Keratinocyte (primary cell): ENCODE measurements around the gene EPG5. TPM values are rescaled to one million over a fixed set of nuclear protein-coding genes. Genes with fewer than 3 reads are reported as not detected.

Experiments
- DNase-seq: peaks from one replicate; pipeline ENCODE4 v3.0.0-alpha.2; 2011; ENCODE audit warnings: low read depth, missing footprints, low spot score
- FAIRE-seq: peaks from 2 replicates; lab custom pipeline; 2011; peaks lifted over from hg19 to GRCh38; lab: Jason Lieb, UNC
- H2AFZ ChIP-seq: 2 replicates; pipeline ENCODE4 v1.6.0; 2012; ENCODE audit warnings: low read length, control low read depth, inconsistent platforms; ENCODE audit not compliant: control insufficient read depth
- H3K27ac ChIP-seq: 2 replicates; pipeline ENCODE4 v1.5.1; 2011; ENCODE audit warnings: low read length; ENCODE audit not compliant: control insufficient read depth, insufficient read depth
- H3K27me3 ChIP-seq: 3 replicates; pipeline ENCODE4 v1.6.0; 2011; ENCODE audit warnings: low read length; ENCODE audit not compliant: control insufficient read depth, insufficient read depth; ENCODE audit errors: extremely low read depth
- H3K36me3 ChIP-seq, 2 experiments: 2 replicates in 1 of 2; 3 replicates in 1 of 2; pipeline ENCODE4 v1.5.1; 2011; ENCODE audit warnings: low read length in 2 of 2, mild to moderate bottlenecking in 1 of 2; ENCODE audit not compliant: control insufficient read depth in 2 of 2, insufficient read depth in 2 of 2; ENCODE audit errors: extremely low read depth in 1 of 2
- H3K4me1 ChIP-seq: 3 replicates; pipeline ENCODE4 v1.5.1; 2011; ENCODE audit warnings: low read length; ENCODE audit not compliant: control insufficient read depth, insufficient read depth; ENCODE audit errors: extremely low read depth
- H3K4me2 ChIP-seq: 3 replicates; pipeline ENCODE4 v1.6.0; 2011; ENCODE audit warnings: low read depth, low read length; ENCODE audit not compliant: control insufficient read depth, insufficient read depth; ENCODE audit errors: extremely low read depth
- H3K4me3 ChIP-seq, 3 experiments: fragments of 200-600 bp in 1 of 3; sonication (generic) in 1 of 3; 2 replicates in 2 of 3; 3 replicates in 1 of 3; pipeline ENCODE4 v1.5.1; 2011 to 2016; ENCODE audit warnings: low read length in 3 of 3, mild to moderate bottlenecking in 3 of 3, control low read depth in 2 of 3, inconsistent platforms in 1 of 3, low read depth in 1 of 3, mixed read lengths in 1 of 3, mixed run types in 1 of 3, moderate library complexity in 1 of 3; ENCODE audit not compliant: control insufficient read depth in 2 of 3, insufficient read depth in 2 of 3; ENCODE audit errors: extremely low read depth in 1 of 3
- H3K79me2 ChIP-seq: 2 replicates; pipeline ENCODE4 v1.6.0; 2012; ENCODE audit warnings: low read length; ENCODE audit not compliant: control insufficient read depth, insufficient read depth
- H3K9ac ChIP-seq: 3 replicates; pipeline ENCODE4 v1.6.0; 2011; ENCODE audit warnings: low read length; ENCODE audit not compliant: control insufficient read depth, insufficient read depth; ENCODE audit errors: extremely low read depth
- H3K9me1 ChIP-seq: 3 replicates; pipeline ENCODE4 v1.6.0; 2011; ENCODE audit warnings: low read length; ENCODE audit not compliant: control insufficient read depth, insufficient read depth; ENCODE audit errors: extremely low read depth
- H3K9me3 ChIP-seq: 2 replicates; pipeline ENCODE4 v1.5.1; 2012; ENCODE audit warnings: low read depth, low read length; ENCODE audit not compliant: control insufficient read depth
- H4K20me1 ChIP-seq: 3 replicates; pipeline ENCODE4 v1.6.0; 2011; ENCODE audit warnings: low read length; ENCODE audit not compliant: control insufficient read depth, insufficient read depth; ENCODE audit errors: extremely low read depth
- CTCF ChIP-seq, 3 experiments: IDR thresholded peaks in 1 of 3; conservative IDR thresholded peaks in 1 of 3; optimal IDR thresholded peaks in 1 of 3; 2 replicates in 2 of 3; 3 replicates in 1 of 3; pipeline versions ENCODE3 to v1.5.1; 2011; ENCODE audit warnings: low read length in 3 of 3, mild to moderate bottlenecking in 3 of 3, moderate library complexity in 2 of 3, control low read depth in 1 of 3, inconsistent platforms in 1 of 3; ENCODE audit not compliant: insufficient read depth in 2 of 3; ENCODE audit errors: extremely low read depth in 1 of 3
- EZH2 ChIP-seq: IDR thresholded peaks from one replicate; pipeline ENCODE4 v1.6.1; 2012; ENCODE audit warnings: inconsistent platforms, mild to moderate bottlenecking, low read length, moderate library complexity
- dilution Hi-C: fragments of 300-500 bp; cut with MboI; formaldehyde crosslinking; loops from one replicate; pipeline ENCODE4 v1.7.0; 2020; ENCODE audit warnings: low sequenced_read_pairs; ENCODE audit not compliant: extremely low pct_ligation_motif_present
- polyA plus RNA-seq, 5 experiments: library from polyadenylated mRNA; depleted of rRNA in 3 of 5; stranded (reverse) in 3 of 5; stranded (forward) in 1 of 5; unstranded in 1 of 5; fragments of >200 nt; gene quantifications; 1 replicate in 1 of 5; 2 replicates in 3 of 5; 3 replicates in 1 of 5; pipeline versions ENCODE4 v1.2.1 to v1.2.3, GENCODE V29; 2011 to 2012; ENCODE audit warnings: missing spikeins in 2 of 5, low read depth in 1 of 5, low replicate concordance in 1 of 5

Gene EPG5
- polyA plus RNA-seq, 1 donor (not counting 4 experiments of a cell fraction or from before 2014, with no cell fraction given): 17.8 TPM

GRCh38 chr18:45932708-45933107 lies 34.4 kb downstream of the EPG5 start:
- H3K9me1 ChIP-seq: no peaks in the 10 kb centered on the region
- H3K27me3 ChIP-seq: no peaks in the 10 kb centered on the region
- dilution Hi-C loops: no loop called here
- H3K79me2 ChIP-seq: no peaks in the 10 kb centered on the region
- H3K27ac ChIP-seq: no peak overlapping the region
- H3K4me3 ChIP-seq: no peak overlapping the region
- no peak overlapping the region for H2AFZ ChIP-seq
- no peak for TF ChIP-seq EZH2
- TF ChIP-seq CTCF (optimal IDR thresholded peaks at IDR 0.05 in 1 of 3, IDR thresholded peaks at IDR 0.05 in 1 of 3, conservative IDR thresholded peaks at IDR 0.05 in 1 of 3; ENCODE audit: extremely low read depth in 1 of 3, insufficient read depth in 2 of 3, low read length in 3 of 3): no peak
- H3K4me1 ChIP-seq: no peaks in the 10 kb centered on the region
- DNase-seq (no peak), FAIRE-seq (no peak)
- no peaks in the 10 kb centered on the region for H4K20me1 ChIP-seq
- H3K4me2 ChIP-seq: no peak overlapping the region
- H3K9ac ChIP-seq: no peak overlapping the region
- peaks cover 5 to 13% of the 10 kb centered on the region in 2 experiments for H3K36me3 ChIP-seq
- H3K9me3 ChIP-seq: no peaks in the 10 kb centered on the region

DNA sequence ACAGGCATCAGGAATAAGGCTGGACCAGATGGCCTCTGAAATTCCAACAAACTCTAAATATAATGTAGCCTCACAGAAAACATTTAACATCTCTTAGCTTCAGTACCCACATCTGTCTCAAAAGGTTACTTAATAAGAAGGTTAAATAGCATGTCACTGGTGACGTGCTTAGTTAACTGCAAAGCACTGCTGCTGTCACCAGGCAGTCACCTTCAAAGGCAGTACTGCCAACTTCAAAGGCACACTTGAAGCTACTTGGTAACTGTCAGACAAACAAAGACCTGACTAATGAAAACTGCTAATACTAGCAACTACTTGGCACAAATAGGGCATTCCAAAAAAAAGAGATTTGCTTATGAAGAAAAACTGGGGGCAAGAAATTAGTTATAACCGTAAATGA lies 36.2 kb downstream of the EPG5 start:
- no peak for DNase-seq
- dilution Hi-C loops: no loop called here
- no peaks in the 10 kb centered on the region for H4K20me1 ChIP-seq
- H3K4me1 ChIP-seq: no peaks in the 10 kb centered on the region
- TF ChIP-seq EZH2 (no peak), CTCF (optimal IDR thresholded peaks at IDR 0.05 in 1 of 3, IDR thresholded peaks at IDR 0.05 in 1 of 3, conservative IDR thresholded peaks at IDR 0.05 in 1 of 3; ENCODE audit: extremely low read depth in 1 of 3, insufficient read depth in 2 of 3, low read length in 3 of 3) (no peak)
- peaks cover 0 to 14% of the 10 kb centered on the region in 2 experiments for H3K36me3 ChIP-seq
- no peak overlapping the region for H3K4me3 ChIP-seq
- H3K9me3 ChIP-seq: no peaks in the 10 kb centered on the region
- no peak overlapping the region for H3K27ac ChIP-seq
- H3K9ac ChIP-seq: no peak overlapping the region
- H3K79me2 ChIP-seq: no peaks in the 10 kb centered on the region
- no peak overlapping the region for H3K4me2 ChIP-seq
- H3K9me1 ChIP-seq: no peaks in the 10 kb centered on the region
- no peak for FAIRE-seq
- no peaks in the 10 kb centered on the region for H3K27me3 ChIP-seq
- H2AFZ ChIP-seq: no peak overlapping the region
